Adrenal gland (tissue), 12 donors: Measurements from ENCODE around the gene UBAC1. TPM values are rescaled to one million over a fixed set of nuclear protein-coding genes. Genes with fewer than 3 reads are reported as not detected.

Experiments
- DNase-seq, 7 donors: peaks; one replicate each; pipeline ENCODE4 v3.0.0-alpha.2; 2019 to 2020
- H3K27ac ChIP-seq, 5 donors: fragments of 200-600 bp; sonication (generic) in 4 of 5; 1 replicate in 3 of 5; 2 replicates in 2 of 5; pipeline versions ENCODE4 v1.5.1 to v1.8.0; 2016 to 2020; ENCODE audit warnings: mild to moderate bottlenecking in 1 of 5
- H3K27me3 ChIP-seq: fragments of 200-600 bp; 2 replicates; pipeline ENCODE4 v1.8.0; 2021
- H3K36me3 ChIP-seq, 2 donors: fragments of 200-600 bp; replicated peaks in 1 of 2; 1 replicate in 1 of 2; 2 replicates in 1 of 2; pipeline versions ENCODE4 v1.5.1 to v1.8.0; 2018 to 2022
- H3K4me1 ChIP-seq, 2 donors: fragments of 200-600 bp; replicated peaks in 1 of 2; 1 replicate in 1 of 2; 2 replicates in 1 of 2; pipeline versions ENCODE4 v1.5.1 to v1.8.0; 2018 to 2021
- H3K4me3 ChIP-seq, 4 donors: fragments of 200-600 bp; sonication (generic) in 3 of 4; one replicate each; pipeline ENCODE4 v1.5.1; 2016 to 2018
- H3K9me3 ChIP-seq, 3 donors: fragments of 200-600 bp; sonication (generic) in 1 of 3; replicated peaks in 1 of 3; 1 replicate in 2 of 3; 2 replicates in 1 of 3; pipeline versions ENCODE4 v1.5.1 to v1.8.0; 2016 to 2021
- CTCF ChIP-seq, 6 experiments: fragments of 450-650 bp in 4 of 6; fragments of 200-600 bp in 2 of 6; sonication (generic) in 1 of 6; IDR thresholded peaks; 1 replicate in 5 of 6; 2 replicates in 1 of 6; pipeline versions ENCODE4 v1.5.1 to v1.8.0; 2016 to 2021; ENCODE audit warnings: antibody characterized with exemption in 6 of 6, mild to moderate bottlenecking in 2 of 6, moderate library complexity in 1 of 6
- POLR2A ChIP-seq, 2 donors: fragments of 450-650 bp; IDR thresholded peaks; one replicate each; pipeline ENCODE4 v1.6.1; 2017; ENCODE audit warnings: antibody characterized with exemption in 2 of 2, mild to moderate bottlenecking in 2 of 2, moderate library complexity in 1 of 2
- WGBS, 4 donors: extraction: QIAGEN DNeasy Blood & Tissue Kit in 2 of 4; methylation state at CpG; one replicate each; pipeline versions ENCODE4 v1.1.5 to v1.1.7; 2013 to 2017; 5-methylcytosine and 5-hydroxymethylcytosine counted together
- intact Hi-C, 2 donors: fragments of 100-400 bp; cut with DNase I; formaldehyde crosslinking; loops; one replicate each; pipeline versions ENCODE4 v1.14.1 to v1.15.0; 2022 to 2023
- polyA plus RNA-seq, 3 donors: library from polyadenylated mRNA; stranded (reverse); fragments of 200-250 nt in 2 of 3; fragments of 350-450 nt in 1 of 3; fragmentation: Illumina TruSeq in 1 of 3; extraction: RNeasy Lipid Tissue Mini Kit (QIAGEN cat#74804) in 1 of 3; gene quantifications; one replicate each; pipeline ENCODE4 v1.2.3, GENCODE V29; 2013 to 2014
- total RNA-seq, 9 donors: library from RNA; depleted of rRNA in 4 of 9; stranded (reverse); fragments of >200 nt in 4 of 9; fragments of 120-200 nt in 1 of 9; fragmentation: NEBNext Ultra II Directional in 1 of 9; extraction: Animal tissue kit (Norgen Biotek cat#: 25700) in 1 of 9; gene quantifications; one replicate each; pipeline versions ENCODE4 v1.1.0 to v1.2.4, GENCODE V29; 2013 to 2023
- donor health status: healthy with polysubstance abuse.
- donor health status: Bipolar disorder and iron deficiency.
- donor health status: DM: yes; HTN: yes; CAD: no.
- donor health status: DM: no; HTN: no; CAD: no.
- donor health status: DM: no; HTN: no; CAD: no.
- donor health status: DM: yes; HTN: yes; CAD: no.

UBAC1 gene
- total and polyA plus RNA-seq, 12 donors, result 20.2 to 63.3 (median 37.9) TPM

DNA sequence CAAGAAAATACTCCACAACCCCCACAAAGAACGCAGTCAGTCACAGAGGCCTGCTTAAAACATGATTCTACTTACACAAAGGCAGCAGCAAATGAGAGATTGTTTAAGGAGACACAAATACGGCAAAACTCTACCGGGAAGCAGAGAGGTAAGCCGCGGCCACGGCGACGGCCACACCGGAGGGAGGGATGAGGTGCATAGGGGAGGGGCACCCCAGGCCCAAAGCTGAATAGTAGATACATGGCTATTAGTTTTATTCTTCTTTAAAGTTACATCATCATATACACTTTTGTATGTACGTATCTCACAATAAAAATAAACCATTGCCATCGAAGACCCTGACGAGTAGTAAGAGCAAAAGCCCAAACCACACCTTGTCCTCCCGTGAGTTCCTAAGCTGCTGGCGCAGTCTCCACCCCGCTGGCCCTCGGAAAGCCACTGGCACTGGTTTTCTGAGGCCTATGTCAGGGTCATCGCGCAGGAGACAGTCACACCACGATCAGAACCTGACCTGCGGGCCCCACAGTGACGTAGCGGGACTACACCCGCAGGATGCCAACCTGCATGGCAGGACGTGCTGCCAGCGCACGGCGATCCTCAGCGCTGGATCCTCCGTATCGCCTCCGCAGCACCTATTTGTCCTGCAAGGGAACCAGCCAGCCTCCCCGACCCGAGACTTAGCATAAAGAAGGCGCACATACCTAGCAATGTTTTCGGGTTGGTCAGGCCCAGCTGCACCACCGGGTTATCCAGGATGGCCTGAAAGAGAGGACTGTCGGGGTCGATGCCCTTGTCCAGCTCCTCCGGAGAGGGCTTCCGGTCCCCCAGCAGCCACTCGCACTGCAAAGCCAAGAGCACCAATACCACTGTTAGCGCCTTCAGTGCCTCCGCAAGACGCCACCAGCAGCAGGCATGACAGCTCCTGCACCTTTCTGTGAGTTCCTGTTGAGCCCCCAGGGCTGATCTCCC, 23.4 kb downstream of the UBAC1 start:
- no peaks in the 10 kb centered on the region for H3K27me3 ChIP-seq
- H3K27ac ChIP-seq, result no peak overlapping the region
- TF ChIP-seq POLR2A (IDR thresholded peaks at IDR 0.05), result no peak
- TF ChIP-seq CTCF (IDR thresholded peaks at IDR 0.05), result no peak
- H3K4me3 ChIP-seq, result no peak overlapping the region
- no peaks in the 10 kb centered on the region for H3K4me1 ChIP-seq
- 93 to 96% (median 95%) methylated on average over 29 to 44 of the region's 44 CpGs for WGBS, 4 donors
- H3K36me3 ChIP-seq, result peaks cover 0 to 42% of the 10 kb centered on the region in 2 donors
- no peak for DNase-seq
- intact Hi-C loops, result no loop called here
- H3K9me3 ChIP-seq, result no peaks in the 10 kb centered on the region

DNA sequence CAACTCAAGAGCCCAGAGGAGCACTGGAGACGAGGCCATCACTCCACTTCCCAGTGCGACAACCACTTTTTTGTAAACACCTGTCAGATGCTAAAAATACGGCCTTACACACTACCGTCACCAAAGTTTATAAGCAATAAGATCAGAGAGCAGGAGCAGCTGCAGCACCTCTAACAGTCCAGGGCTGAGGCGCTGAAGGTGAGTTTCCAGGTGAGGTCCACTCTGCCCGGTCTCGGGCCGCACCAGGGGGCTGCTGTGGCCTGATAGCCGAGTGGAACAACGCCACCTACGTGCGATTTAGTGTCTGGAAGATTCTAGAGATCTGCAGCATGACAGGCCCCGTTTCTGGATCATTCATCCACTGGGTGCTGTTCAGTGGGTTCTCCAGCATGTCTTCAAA, 28.1 kb downstream of the UBAC1 start:
- peaks cover 0 to 40% of the 10 kb centered on the region in 2 donors for H3K36me3 ChIP-seq
- 92 to 96% (median 95%) methylated on average over 10 to 13 of the region's 13 CpGs for WGBS, 4 donors
- no peak for TF ChIP-seq CTCF (IDR thresholded peaks at IDR 0.05)
- H3K4me1 ChIP-seq, result no peaks in the 10 kb centered on the region
- H3K27ac ChIP-seq, result no peak overlapping the region
- no peak overlapping the region for H3K4me3 ChIP-seq
- no peaks in the 10 kb centered on the region for H3K9me3 ChIP-seq
- intact Hi-C loops, result no loop called here
- H3K27me3 ChIP-seq, result no peaks in the 10 kb centered on the region
- DNase-seq, result no peak

DNA sequence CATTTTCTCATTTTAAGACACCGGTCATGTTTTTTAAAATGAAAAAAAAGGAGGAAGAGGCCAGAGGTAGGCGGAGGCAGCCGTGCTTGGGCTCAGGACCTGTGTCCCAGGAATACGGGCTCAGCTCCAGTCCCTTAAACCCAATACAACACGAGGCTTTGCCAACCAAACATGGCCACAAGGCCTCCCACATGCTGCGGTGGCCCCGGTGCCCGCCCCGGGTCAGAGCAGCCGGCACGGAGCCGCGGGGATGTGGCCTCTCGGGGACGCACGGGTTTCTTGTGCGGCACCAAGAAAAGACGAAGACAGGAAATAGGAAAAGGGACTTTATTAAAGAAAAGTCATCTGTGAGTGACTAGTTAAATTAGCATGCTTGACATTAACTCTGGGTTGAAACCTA, 28.5 kb downstream of the UBAC1 start:
- TF ChIP-seq POLR2A (IDR thresholded peaks at IDR 0.05) (no peak), CTCF (IDR thresholded peaks at IDR 0.05) (no peak)
- intact Hi-C loops, result no loop called here
- H3K36me3 ChIP-seq, result peaks cover 0 to 35% of the 10 kb centered on the region in 2 donors

GRCh38 chr9:135931349-135931820, 29.8 kb downstream of the UBAC1 start:
- intact Hi-C loops, result no loop called here
- Histone ChIP-seq H3K9me3 (no peaks in the 10 kb centered on the region), H3K4me1 (no peaks in the 10 kb centered on the region), H3K4me3 (no peak overlapping the region), H3K36me3 (peaks cover 0 to 30% of the 10 kb centered on the region in 2 donors), H3K27me3 (no peaks in the 10 kb centered on the region), H3K27ac (no peak overlapping the region)
- TF ChIP-seq CTCF (IDR thresholded peaks at IDR 0.05) (no peak), POLR2A (IDR thresholded peaks at IDR 0.05) (no peak)
- 91 to 96% (median 93%) methylated on average over 16 to 31 of the region's 31 CpGs for WGBS, 4 donors
- DNase-seq, result no peak

More for the DNA sequence above, 28.5 kb downstream of the UBAC1 start:
- H3K27ac ChIP-seq, result no peak overlapping the region
- 94 to 96% (median 96%) methylated on average over 16 to 18 of the region's 18 CpGs for WGBS, 4 donors
- H3K9me3 ChIP-seq, result no peaks in the 10 kb centered on the region
- no peaks in the 10 kb centered on the region for H3K27me3 ChIP-seq
- DNase-seq, result no peak
- no peaks in the 10 kb centered on the region for H3K4me1 ChIP-seq
- H3K4me3 ChIP-seq, result no peak overlapping the region
